Endothelial cell of umbilical vein (primary cell): ENCODE measurements around the gene BAZ1A. TPM values are rescaled to one million over a fixed set of nuclear protein-coding genes. Genes with fewer than 3 reads are reported as not detected.
A peak's percentile ranks its signal among the peaks of the same experiment; 100 is the strongest.

Source experiments
- BruUV-seq: library from RNA; stranded (reverse); fragments of 400-500 nt; replicated peaks from 2 replicates; lab custom pipeline; 2021; lab: Mats Ljungman, UMichigan
- CTCF ChIA-PET: fragments of 300-600, 350-600 bp; sonication (Branson Sonifier 250); formaldehyde crosslinking; loops from one replicate; lab custom pipeline; 2021; ENCODE audit warnings: antibody characterized with exemption, inconsistent platforms; lab: Charles Lee
- POLR2A ChIA-PET: fragments of 300-600, 350-600 bp; sonication (Branson Sonifier 250); formaldehyde crosslinking; loops from one replicate; lab custom pipeline; 2021; ENCODE audit warnings: antibody characterized with exemption, inconsistent platforms; lab: Charles Lee
- DNase-seq: peaks from one replicate; pipeline ENCODE4 v3.0.0-alpha.2; 2011; ENCODE audit warnings: low read depth, low spot score
- FAIRE-seq: peaks from 2 replicates; lab custom pipeline; 2011; peaks lifted over from hg19 to GRCh38; lab: Jason Lieb, UNC
- H2AFZ ChIP-seq: 2 replicates; pipeline ENCODE4 v1.6.0; 2012; ENCODE audit warnings: low read depth, low read length, control low read depth, inconsistent platforms
- H3K27ac ChIP-seq: 2 replicates; pipeline ENCODE4 v1.5.1; 2011; ENCODE audit warnings: low read depth, mild to moderate bottlenecking, control low read depth, low read length, moderate library complexity; ENCODE audit not compliant: insufficient read depth
- H3K27me3 ChIP-seq, 2 experiments: 2 replicates each; pipeline versions ENCODE4 v1.6.0 to v1.6.1; 2011; ENCODE audit warnings: low read length in 2 of 2, mixed read lengths in 1 of 2; ENCODE audit not compliant: control insufficient read depth in 2 of 2, insufficient read depth in 2 of 2
- H3K36me3 ChIP-seq, 2 experiments: 2 replicates in 1 of 2; 3 replicates in 1 of 2; pipeline ENCODE4 v1.5.1; 2011; ENCODE audit warnings: low read length in 2 of 2, mild to moderate bottlenecking in 1 of 2, moderate library complexity in 1 of 2; ENCODE audit not compliant: control insufficient read depth in 2 of 2, insufficient read depth in 2 of 2; ENCODE audit errors: extremely low read depth in 1 of 2
- H3K4me1 ChIP-seq: 3 replicates; pipeline ENCODE4 v1.5.1; 2011; ENCODE audit warnings: mild to moderate bottlenecking, low read length; ENCODE audit not compliant: control insufficient read depth, insufficient read depth; ENCODE audit errors: extremely low read depth
- H3K4me2 ChIP-seq: 2 replicates; pipeline ENCODE4 v1.6.1; 2011; ENCODE audit warnings: low read length, control low read depth, mixed read lengths; ENCODE audit not compliant: insufficient read depth
- H3K4me3 ChIP-seq, 3 experiments: fragments of 200-600 bp in 1 of 3; sonication (generic), shearing (Covaris generic) in 1 of 3; replicated peaks in 1 of 3; 2 replicates each; pipeline ENCODE4 v1.5.1; 2011 to 2016; ENCODE audit warnings: control low read depth in 3 of 3, low read length in 3 of 3, mild to moderate bottlenecking in 2 of 3, inconsistent platforms in 1 of 3, low read depth in 1 of 3, moderate library complexity in 1 of 3; ENCODE audit not compliant: insufficient read depth in 1 of 3
- H3K79me2 ChIP-seq: 2 replicates; pipeline ENCODE4 v1.6.0; 2012; ENCODE audit warnings: low read length, inconsistent platforms; ENCODE audit not compliant: control insufficient read depth, insufficient read depth
- H3K9ac ChIP-seq: replicated peaks from 2 replicates; pipeline ENCODE3; 2011; ENCODE audit warnings: low read length, control low read depth; ENCODE audit not compliant: insufficient read depth; ENCODE audit errors: extremely low read depth
- H3K9me1 ChIP-seq: replicated peaks from 3 replicates; pipeline ENCODE4 v1.6.0; 2011; ENCODE audit warnings: mild to moderate bottlenecking, low read length; ENCODE audit not compliant: control insufficient read depth, insufficient read depth; ENCODE audit errors: extremely low read depth
- H3K9me3 ChIP-seq: replicated peaks from 2 replicates; pipeline ENCODE4 v1.5.1; 2012; ENCODE audit warnings: low read length, inconsistent platforms; ENCODE audit not compliant: control insufficient read depth, insufficient read depth
- H4K20me1 ChIP-seq: replicated peaks from 2 replicates; pipeline ENCODE3; 2011; ENCODE audit warnings: mild to moderate bottlenecking, low read length; ENCODE audit not compliant: control insufficient read depth, insufficient read depth; ENCODE audit errors: extremely low read depth
- CTCF ChIP-seq, 2 donors: IDR thresholded peaks; 1 replicate in 1 of 2; 2 replicates in 1 of 2; pipeline ENCODE4 v1.5.1; 2011; ENCODE audit warnings: low read length in 2 of 2, mild to moderate bottlenecking in 2 of 2, moderate library complexity in 2 of 2, control low read depth in 1 of 2, inconsistent platforms in 1 of 2, low read depth in 1 of 2; ENCODE audit not compliant: insufficient read depth in 1 of 2; ENCODE audit errors: extremely low read depth in 1 of 2
- EZH2 ChIP-seq: IDR thresholded peaks from 2 replicates; pipeline ENCODE4 v1.6.1; 2012; ENCODE audit warnings: borderline replicate concordance, low read depth, mild to moderate bottlenecking, moderate library complexity, low read length, inconsistent platforms; ENCODE audit not compliant: severe bottlenecking
- FOS ChIP-seq: IDR thresholded peaks from 2 replicates; pipeline ENCODE4 v1.6.1; 2011; ENCODE audit warnings: mild to moderate bottlenecking, low read length, moderate library complexity, borderline replicate concordance; ENCODE audit not compliant: insufficient read depth
- GATA2 ChIP-seq: IDR thresholded peaks from 2 replicates; pipeline ENCODE4 v1.7.0; 2011; ENCODE audit warnings: low read depth, mild to moderate bottlenecking, moderate library complexity, mixed read lengths, low read length; ENCODE audit not compliant: insufficient read length, insufficient read depth
- JUN ChIP-seq: IDR thresholded peaks from 2 replicates; pipeline ENCODE4 v1.6.1; 2011; ENCODE audit warnings: borderline replicate concordance, low read depth; ENCODE audit not compliant: insufficient read length, insufficient read depth
- MAX ChIP-seq: IDR thresholded peaks from 2 replicates; pipeline ENCODE4 v1.6.1; 2011; ENCODE audit not compliant: insufficient read depth, insufficient read length
- MYC ChIP-seq: IDR thresholded peaks from one replicate; pipeline ENCODE4 v1.6.1; 2011; ENCODE audit warnings: mild to moderate bottlenecking, low read depth, low read length
- POLR2A ChIP-seq: IDR thresholded peaks from 2 replicates; pipeline ENCODE4 v1.6.1; 2012; ENCODE audit warnings: low read depth, mild to moderate bottlenecking, control low read depth, low read length
- POLR2AphosphoS5 ChIP-seq: IDR thresholded peaks from 2 replicates; pipeline ENCODE4 v1.6.1; 2012; ENCODE audit warnings: low read depth, mild to moderate bottlenecking, control low read depth, low read length, moderate library complexity; ENCODE audit not compliant: insufficient read depth
- dilution Hi-C: fragments of 300-500 bp; cut with MboI; formaldehyde crosslinking; loops from one replicate; pipeline ENCODE4 v1.15.0; 2019; ENCODE audit warnings: low sequenced_read_pairs; ENCODE audit not compliant: extremely low pct_ligation_motif_present
- intact Hi-C: fragments of 100-400 bp; cut with micrococcal nuclease; formaldehyde crosslinking; loops from one replicate; pipeline ENCODE4 v1.10.0; 2022
- polyA plus RNA-seq, 4 experiments: library from polyadenylated mRNA; depleted of rRNA in 3 of 4; stranded (reverse) in 3 of 4; unstranded in 1 of 4; fragments of >200 nt; gene quantifications; 2 replicates each; pipeline versions ENCODE4 v1.2.1 to v1.2.3, GENCODE V29; 2011 to 2012; ENCODE audit warnings: missing spikeins in 1 of 4
- total RNA-seq: library from RNA; stranded (reverse); gene quantifications from 2 replicates; pipeline ENCODE4 v1.2.3, GENCODE V29; 2021

Gene BAZ1A
- total and polyA plus RNA-seq, 2 donors (not counting 3 experiments of a cell fraction or from before 2014, with no cell fraction given), result 15.2 to 52.1 TPM

GRCh38 chr14:34780646-34781045 is 94.5 kb downstream of the BAZ1A start:
- H3K36me3 ChIP-seq, result peaks cover 3 to 12% of the 10 kb centered on the region in 2 experiments
- H2AFZ ChIP-seq, result no peak overlapping the region
- peaks cover 22% of the 10 kb centered on the region for H3K4me1 ChIP-seq
- H3K9me3 ChIP-seq, result no peaks in the 10 kb centered on the region
- dilution Hi-C loops (no loop called here), intact Hi-C loops (loop anchor here (1.0 to 10.0 kb wide), 5 partner anchors 95 to 622 kb away; partner anchors contain the start of genes BAZ1A, NFKBIA, SNX6 and SRP54)
- no peaks in the 10 kb centered on the region for H3K79me2 ChIP-seq
- DNase-seq, result no peak
- BruUV-seq, result TSS peak; percentile 73
- no peak overlapping the region for H3K4me3 ChIP-seq
- H3K9ac ChIP-seq, result peak overlapping the region; percentile 66
- H3K4me2 ChIP-seq, result peak overlapping the region; percentile 73
- no peaks in the 10 kb centered on the region for H3K27me3 ChIP-seq
- peak overlapping the region; percentile 94 for H3K27ac ChIP-seq
- CTCF ChIA-PET, result interaction anchor here (1.3 to 1.8 kb wide), 3 partner anchors 13 to 58 kb away, joined by 4 to 7 read pairs (median 6); no protein-coding TSS in a partner anchor
- H4K20me1 ChIP-seq, result no peaks in the 10 kb centered on the region
- H3K9me1 ChIP-seq, result no peaks in the 10 kb centered on the region
- FAIRE-seq, result no peak
- POLR2A ChIA-PET, result interaction anchor here (0.8 to 1.0 kb wide), 3 partner anchors 26 to 95 kb away, joined by 3 to 4 read pairs (median 3); partner anchors contain the start of gene BAZ1A
- no peak for TF ChIP-seq MYC
- TF ChIP-seq JUN, result no peak
- TF ChIP-seq POLR2A, result no peak
- TF ChIP-seq CTCF (IDR thresholded peaks at IDR 0.05; ENCODE audit: extremely low read depth in 1 of 2, insufficient read depth in 1 of 2, low read depth in 1 of 2, low read length in 2 of 2), result no peak
- TF ChIP-seq POLR2AphosphoS5, result no peak
- TF ChIP-seq GATA2, result no peak
- TF ChIP-seq EZH2, result no peak
- no peak for TF ChIP-seq MAX
- TF ChIP-seq FOS, result no peak
